Keratinocyte (primary cell): ENCODE measurements around the gene PRR18. TPM values are rescaled to one million over a fixed set of nuclear protein-coding genes. Genes with fewer than 3 reads are reported as not detected.

Source experiments
- DNase-seq: peaks from one replicate; pipeline ENCODE4 v3.0.0-alpha.2; 2011; ENCODE audit warnings: low read depth, missing footprints, low spot score
- FAIRE-seq: peaks from 2 replicates; lab custom pipeline; 2011; peaks lifted over from hg19 to GRCh38; lab: Jason Lieb, UNC
- H2AFZ ChIP-seq: 2 replicates; pipeline ENCODE4 v1.6.0; 2012; ENCODE audit warnings: low read length, control low read depth, inconsistent platforms; ENCODE audit not compliant: control insufficient read depth
- H3K27ac ChIP-seq: 2 replicates; pipeline ENCODE4 v1.5.1; 2011; ENCODE audit warnings: low read length; ENCODE audit not compliant: control insufficient read depth, insufficient read depth
- H3K27me3 ChIP-seq: 3 replicates; pipeline ENCODE4 v1.6.0; 2011; ENCODE audit warnings: low read length; ENCODE audit not compliant: control insufficient read depth, insufficient read depth; ENCODE audit errors: extremely low read depth
- H3K36me3 ChIP-seq, 2 experiments: 2 replicates in 1 of 2; 3 replicates in 1 of 2; pipeline ENCODE4 v1.5.1; 2011; ENCODE audit warnings: low read length in 2 of 2, mild to moderate bottlenecking in 1 of 2; ENCODE audit not compliant: control insufficient read depth in 2 of 2, insufficient read depth in 2 of 2; ENCODE audit errors: extremely low read depth in 1 of 2
- H3K4me1 ChIP-seq: 3 replicates; pipeline ENCODE4 v1.5.1; 2011; ENCODE audit warnings: low read length; ENCODE audit not compliant: control insufficient read depth, insufficient read depth; ENCODE audit errors: extremely low read depth
- H3K4me2 ChIP-seq: 3 replicates; pipeline ENCODE4 v1.6.0; 2011; ENCODE audit warnings: low read depth, low read length; ENCODE audit not compliant: control insufficient read depth, insufficient read depth; ENCODE audit errors: extremely low read depth
- H3K4me3 ChIP-seq, 3 experiments: fragments of 200-600 bp in 1 of 3; sonication (generic) in 1 of 3; 2 replicates in 2 of 3; 3 replicates in 1 of 3; pipeline ENCODE4 v1.5.1; 2011 to 2016; ENCODE audit warnings: low read length in 3 of 3, mild to moderate bottlenecking in 3 of 3, control low read depth in 2 of 3, inconsistent platforms in 1 of 3, low read depth in 1 of 3, mixed read lengths in 1 of 3, mixed run types in 1 of 3, moderate library complexity in 1 of 3; ENCODE audit not compliant: control insufficient read depth in 2 of 3, insufficient read depth in 2 of 3; ENCODE audit errors: extremely low read depth in 1 of 3
- H3K79me2 ChIP-seq: 2 replicates; pipeline ENCODE4 v1.6.0; 2012; ENCODE audit warnings: low read length; ENCODE audit not compliant: control insufficient read depth, insufficient read depth
- H3K9ac ChIP-seq: 3 replicates; pipeline ENCODE4 v1.6.0; 2011; ENCODE audit warnings: low read length; ENCODE audit not compliant: control insufficient read depth, insufficient read depth; ENCODE audit errors: extremely low read depth
- H3K9me1 ChIP-seq: 3 replicates; pipeline ENCODE4 v1.6.0; 2011; ENCODE audit warnings: low read length; ENCODE audit not compliant: control insufficient read depth, insufficient read depth; ENCODE audit errors: extremely low read depth
- H3K9me3 ChIP-seq: 2 replicates; pipeline ENCODE4 v1.5.1; 2012; ENCODE audit warnings: low read depth, low read length; ENCODE audit not compliant: control insufficient read depth
- H4K20me1 ChIP-seq: 3 replicates; pipeline ENCODE4 v1.6.0; 2011; ENCODE audit warnings: low read length; ENCODE audit not compliant: control insufficient read depth, insufficient read depth; ENCODE audit errors: extremely low read depth
- CTCF ChIP-seq, 3 experiments: IDR thresholded peaks in 1 of 3; conservative IDR thresholded peaks in 1 of 3; optimal IDR thresholded peaks in 1 of 3; 2 replicates in 2 of 3; 3 replicates in 1 of 3; pipeline versions ENCODE3 to v1.5.1; 2011; ENCODE audit warnings: low read length in 3 of 3, mild to moderate bottlenecking in 3 of 3, moderate library complexity in 2 of 3, control low read depth in 1 of 3, inconsistent platforms in 1 of 3; ENCODE audit not compliant: insufficient read depth in 2 of 3; ENCODE audit errors: extremely low read depth in 1 of 3
- EZH2 ChIP-seq: IDR thresholded peaks from one replicate; pipeline ENCODE4 v1.6.1; 2012; ENCODE audit warnings: inconsistent platforms, mild to moderate bottlenecking, low read length, moderate library complexity
- dilution Hi-C: fragments of 300-500 bp; cut with MboI; formaldehyde crosslinking; loops from one replicate; pipeline ENCODE4 v1.7.0; 2020; ENCODE audit warnings: low sequenced_read_pairs; ENCODE audit not compliant: extremely low pct_ligation_motif_present
- polyA plus RNA-seq, 5 experiments: library from polyadenylated mRNA; depleted of rRNA in 3 of 5; stranded (reverse) in 3 of 5; stranded (forward) in 1 of 5; unstranded in 1 of 5; fragments of >200 nt; gene quantifications; 1 replicate in 1 of 5; 2 replicates in 3 of 5; 3 replicates in 1 of 5; pipeline versions ENCODE4 v1.2.1 to v1.2.3, GENCODE V29; 2011 to 2012; ENCODE audit warnings: missing spikeins in 2 of 5, low read depth in 1 of 5, low replicate concordance in 1 of 5

The PRR18 gene
- polyA plus RNA-seq, 1 donor (not counting 4 experiments of a cell fraction or from before 2014, with no cell fraction given): not detected

GRCh38 chr6:166286839-166287271 is 21.3 kb downstream of the PRR18 start:
- DNase-seq (no peak), FAIRE-seq (no peak)
- TF ChIP-seq CTCF (optimal IDR thresholded peaks at IDR 0.05 in 1 of 3, IDR thresholded peaks at IDR 0.05 in 1 of 3, conservative IDR thresholded peaks at IDR 0.05 in 1 of 3; ENCODE audit: extremely low read depth in 1 of 3, insufficient read depth in 2 of 3, low read length in 3 of 3) (no peak), EZH2 (no peak)
- no peak overlapping the region for H3K9ac ChIP-seq
- H3K36me3 ChIP-seq: no peaks in the 10 kb centered on the region
- dilution Hi-C loops: no loop called here
- no peak overlapping the region for H3K27ac ChIP-seq
- H3K79me2 ChIP-seq: no peaks in the 10 kb centered on the region
- no peaks in the 10 kb centered on the region for H4K20me1 ChIP-seq
- no peak overlapping the region for H3K4me3 ChIP-seq
- no peak overlapping the region for H3K4me2 ChIP-seq
- H3K9me3 ChIP-seq: no peaks in the 10 kb centered on the region
- H3K9me1 ChIP-seq: no peaks in the 10 kb centered on the region
- H3K4me1 ChIP-seq: no peaks in the 10 kb centered on the region
- H3K27me3 ChIP-seq: peaks cover 7% of the 10 kb centered on the region
- H2AFZ ChIP-seq: no peak overlapping the region

- no peak for FAIRE-seq
Observed at GRCh38 chr6:166285233-166285632, 23.0 kb downstream of the PRR18 start.

More at GRCh38 chr6:166285233-166285632, 23.0 kb downstream of the PRR18 start:
- H4K20me1 ChIP-seq: no peaks in the 10 kb centered on the region
- H3K4me3 ChIP-seq: no peak overlapping the region
- H3K36me3 ChIP-seq: no peaks in the 10 kb centered on the region
- H2AFZ ChIP-seq: no peak overlapping the region
- H3K4me1 ChIP-seq: no peaks in the 10 kb centered on the region
- no peak overlapping the region for H3K27ac ChIP-seq
- DNase-seq: no peak
- H3K4me2 ChIP-seq: no peak overlapping the region
- H3K9me3 ChIP-seq: no peaks in the 10 kb centered on the region
- no peak overlapping the region for H3K9ac ChIP-seq
- dilution Hi-C loops: no loop called here
- H3K9me1 ChIP-seq: no peaks in the 10 kb centered on the region
- TF ChIP-seq CTCF (optimal IDR thresholded peaks at IDR 0.05 in 1 of 3, IDR thresholded peaks at IDR 0.05 in 1 of 3, conservative IDR thresholded peaks at IDR 0.05 in 1 of 3; ENCODE audit: extremely low read depth in 1 of 3, insufficient read depth in 2 of 3, low read length in 3 of 3) (no peak), EZH2 (no peak)
- no peaks in the 10 kb centered on the region for H3K79me2 ChIP-seq
- H3K27me3 ChIP-seq: peaks cover 7% of the 10 kb centered on the region
